ENCODE results near the gene KDM4C. TPM values are rescaled to one million over a fixed set of nuclear protein-coding genes. Genes with fewer than 3 reads are reported as not detected.

Gene KDM4C
- total RNA-seq, 4 donors from 2014 or later, result 39.0 to 113 (median 43.9) TPM

GRCh38 chr9:6897898-6898302, 140.1 kb downstream of the KDM4C start:
- Histone ChIP-seq H3K4me3 (no peak overlapping the region), H3K36me3 (peaks cover 24% of the 10 kb centered on the region), H3K27ac (no peak overlapping the region), H3K4me1 (peaks cover 4% of the 10 kb centered on the region), H3K9me3 (no peaks in the 10 kb centered on the region), H3K27me3 (no peaks in the 10 kb centered on the region)
- WGBS, result 57% methylated on average over 7 of the region's 7 CpGs
- no peak for DNase-seq (ENCODE audit: low spot score in 2 of 2)
- TF ChIP-seq POLR2A (IDR thresholded peaks at IDR 0.05), result no peak
- no peak for TF ChIP-seq EP300 (IDR thresholded peaks at IDR 0.05)
- TF ChIP-seq POLR2AphosphoS5 (IDR thresholded peaks at IDR 0.05), result no peak

GRCh38 chr9:6899274-6899673, 141.5 kb downstream of the KDM4C start:
- Histone ChIP-seq H3K36me3 (peaks cover 10% of the 10 kb centered on the region), H3K4me1 (peaks cover 4% of the 10 kb centered on the region), H3K27ac (no peak overlapping the region), H3K27me3 (no peaks in the 10 kb centered on the region), H3K9me3 (no peaks in the 10 kb centered on the region), H3K4me3 (no peak overlapping the region)
- no peak for DNase-seq (ENCODE audit: low spot score in 2 of 2)
- TF ChIP-seq POLR2A (IDR thresholded peaks at IDR 0.05) (no peak), EP300 (IDR thresholded peaks at IDR 0.05) (no peak), CTCF (IDR thresholded peaks at IDR 0.05) (no peak), POLR2AphosphoS5 (IDR thresholded peaks at IDR 0.05) (no peak)
- WGBS, result 50% methylated on average over 1 of the region's 1 CpG

- Histone ChIP-seq H3K4me3 (no peak overlapping the region), H3K4me1 (peaks cover 4% of the 10 kb centered on the region), H3K36me3 (peaks cover 3% of the 10 kb centered on the region), H3K27me3 (no peaks in the 10 kb centered on the region), H3K9me3 (no peaks in the 10 kb centered on the region), H3K27ac (no peak overlapping the region)
- TF ChIP-seq EP300 (IDR thresholded peaks at IDR 0.05) (no peak), POLR2AphosphoS5 (IDR thresholded peaks at IDR 0.05) (no peak), CTCF (IDR thresholded peaks at IDR 0.05) (no peak), POLR2A (IDR thresholded peaks at IDR 0.05) (no peak)
- no peak for DNase-seq (ENCODE audit: low spot score in 2 of 2)
- WGBS, result 98% methylated on average over 7 of the region's 7 CpGs
These were observed 142.7 kb downstream of the KDM4C start for GRCh38 chr9:6900440-6900883.

GRCh38 chr9:6901180-6901579, 143.4 kb downstream of the KDM4C start:
- DNase-seq (ENCODE audit: low spot score in 2 of 2), result no peak
- Histone ChIP-seq H3K36me3 (peaks cover 3% of the 10 kb centered on the region), H3K27me3 (no peaks in the 10 kb centered on the region), H3K27ac (no peak overlapping the region), H3K4me3 (no peak overlapping the region), H3K9me3 (no peaks in the 10 kb centered on the region), H3K4me1 (peaks cover 4% of the 10 kb centered on the region)
- TF ChIP-seq CTCF (IDR thresholded peaks at IDR 0.05) (no peak), POLR2A (IDR thresholded peaks at IDR 0.05) (no peak), EP300 (IDR thresholded peaks at IDR 0.05) (no peak), POLR2AphosphoS5 (IDR thresholded peaks at IDR 0.05) (no peak)
- 94% methylated on average over 2 of the region's 2 CpGs for WGBS

- Histone ChIP-seq H3K4me1 (peaks cover 4% of the 10 kb centered on the region), H3K36me3 (peaks cover 3% of the 10 kb centered on the region), H3K27ac (no peak overlapping the region), H3K27me3 (no peaks in the 10 kb centered on the region), H3K9me3 (no peaks in the 10 kb centered on the region), H3K4me3 (no peak overlapping the region)
- no peak for DNase-seq (ENCODE audit: low spot score in 2 of 2)
- TF ChIP-seq EP300 (IDR thresholded peaks at IDR 0.05) (no peak), POLR2A (IDR thresholded peaks at IDR 0.05) (no peak), POLR2AphosphoS5 (IDR thresholded peaks at IDR 0.05) (no peak), CTCF (IDR thresholded peaks at IDR 0.05) (no peak)
- 66% methylated on average over 5 of the region's 5 CpGs for WGBS
These were observed 144.7 kb downstream of the KDM4C start for GRCh38 chr9:6902423-6902822.

GRCh38 chr9:6904371-6904770, 146.6 kb downstream of the KDM4C start:
- 93% methylated on average over 2 of the region's 2 CpGs for WGBS
- H3K4me3 ChIP-seq, result no peak overlapping the region
- DNase-seq (ENCODE audit: low spot score in 2 of 2), result no peak
- H3K27me3 ChIP-seq, result no peaks in the 10 kb centered on the region
- no peaks in the 10 kb centered on the region for H3K36me3 ChIP-seq
- no peaks in the 10 kb centered on the region for H3K9me3 ChIP-seq
- no peak overlapping the region for H3K27ac ChIP-seq
- H3K4me1 ChIP-seq, result peaks cover 4% of the 10 kb centered on the region
- TF ChIP-seq POLR2A (IDR thresholded peaks at IDR 0.05) (no peak), POLR2AphosphoS5 (IDR thresholded peaks at IDR 0.05) (no peak), CTCF (IDR thresholded peaks at IDR 0.05) (no peak), EP300 (IDR thresholded peaks at IDR 0.05) (no peak)
